HepG2 (cell line): ENCODE data around the gene OSBPL5. TPM values are rescaled to one million over a fixed set of nuclear protein-coding genes. Genes with fewer than 3 reads are reported as not detected.
A peak's percentile ranks its signal among the peaks of the same experiment; 100 is the strongest.

Experiments
- HMG20B ChIP-seq: conservative IDR thresholded peaks from 2 replicates; pipeline ENCODE4 v1.6.1; 2016; ENCODE audit warnings: missing genetic modification reagents, missing compliant biosample characterization
- IRX3 ChIP-seq: sonication (generic); formaldehyde crosslinking; IDR thresholded peaks from 2 replicates; pipeline ENCODE4 v1.8.1; 2023; ENCODE audit warnings: mild to moderate bottlenecking, low read depth, missing genetic modification reagents, borderline replicate concordance
- MAX ChIP-seq: IDR thresholded peaks from 2 replicates; pipeline ENCODE4 v1.6.1; 2012; ENCODE audit warnings: inconsistent platforms
- NFYB ChIP-seq: sonication (generic); formaldehyde crosslinking; IDR thresholded peaks from 2 replicates; pipeline ENCODE4 v1.4.0; 2020; ENCODE audit warnings: missing genetic modification reagents
- REST ChIP-seq, 2 experiments: IDR thresholded peaks; 2 replicates each; pipeline ENCODE4 v1.6.1; 2011 to 2012; ENCODE audit warnings: low read length in 2 of 2, borderline replicate concordance in 1 of 2, low read depth in 1 of 2, mild to moderate bottlenecking in 1 of 2, moderate library complexity in 1 of 2
- SKI ChIP-seq: fragments of 450-650 bp; IDR thresholded peaks from one replicate; pipeline ENCODE4 v1.6.1; 2018; ENCODE audit warnings: mild to moderate bottlenecking; ENCODE audit not compliant: partially characterized antibody
- WIZ ChIP-seq: sonication (generic); formaldehyde crosslinking; IDR thresholded peaks from 2 replicates; pipeline ENCODE4 v1.5.1; 2020; ENCODE audit warnings: mild to moderate bottlenecking, missing genetic modification reagents
- ZKSCAN5 ChIP-seq: sonication (generic); formaldehyde crosslinking; IDR thresholded peaks from 2 replicates; pipeline ENCODE4 v1.5.1; 2020; ENCODE audit warnings: mild to moderate bottlenecking, missing genetic modification reagents
- ZNF142 ChIP-seq: sonication (generic); formaldehyde crosslinking; IDR thresholded peaks from 2 replicates; pipeline ENCODE4 v1.4.0; 2020; ENCODE audit warnings: missing genetic modification reagents
- ZNF18 ChIP-seq: sonication (generic); formaldehyde crosslinking; IDR thresholded peaks from 2 replicates; pipeline ENCODE4 v1.8.0; 2022; ENCODE audit warnings: mild to moderate bottlenecking, missing genetic modification reagents; ENCODE audit not compliant: insufficient replicate concordance
- polyA plus RNA-seq, 8 experiments: library from polyadenylated mRNA; depleted of rRNA in 3 of 8; stranded (reverse) in 7 of 8; unstranded in 1 of 8; fragments of >200 nt; fragmentation: Illumina TruSeq in 4 of 8; extraction: Trizol in 4 of 8; gene quantifications; 2 replicates each; pipeline versions ENCODE4 v1.2.1 to v1.2.3, GENCODE V29; 2011 to 2016; ENCODE audit warnings: low read depth in 4 of 8, missing spikeins in 1 of 8, mixed read lengths in 1 of 8; ENCODE audit not compliant: insufficient read depth in 1 of 8
- total RNA-seq, 5 experiments: library from RNA; depleted of rRNA; stranded (reverse); fragments of >200 nt; fragmentation: Illumina TruSeq; extraction: Trizol; gene quantifications; 2 replicates each; pipeline ENCODE4 v1.2.3, GENCODE V29; 2016; ENCODE audit warnings: low read depth in 1 of 5

The OSBPL5 gene
- total and polyA plus RNA-seq, 2 of the 13 experiments (the other 11 are each of a cell fraction or from before 2014, with no cell fraction given) = not detected

GRCh38 chr11:3057069-3057963, 107.8 kb downstream of the OSBPL5 start, which contains the start of gene CARS1 (continued):
- TF ChIP-seq REST (IDR thresholded peaks at IDR 0.05; ENCODE audit: borderline replicate concordance in 1 of 2, low read depth in 1 of 2, low read length in 2 of 2) (no peak), ZNF18 (CRISPR knock-in tag) (no peak), NFYB (CRISPR knock-in tag) (no peak; the same call in 1 of the 2 replicates), IRX3 (CRISPR knock-in tag) (peak; percentile 85; the same call in 1 of the 2 replicates), ZNF142 (CRISPR knock-in tag) (no peak), SKI (peak; percentile 32), WIZ (CRISPR knock-in tag) (peak; percentile 64; the same call in 1 of the 2 replicates), HMG20B (CRISPR knock-in tag) (no peak), MAX (peak; percentile 77), ZKSCAN5 (0 out of 2 replicates have a peak, but pooled peaks have one; percentile 23)
